A549 (cell line): Measurements from ENCODE around the gene NLN. TPM values are rescaled to one million over a fixed set of nuclear protein-coding genes. Genes with fewer than 3 reads are reported as not detected.

Experiments used
- ATAC-seq, 2 experiments: fragments of 200-7000 bp in 1 of 2; fragments of >200 bp in 1 of 2; cut with Nextera tagmentation in 1 of 2; cut with Tn5 transposase in 1 of 2; 3 replicates each; pipeline versions ENCODE4 v1.8.0 to v1.9.1; 2018 to 2020; ENCODE audit warnings: mild to moderate bottlenecking in 1 of 2, moderate library complexity in 1 of 2
- CTCF ChIA-PET: fragments of 300-600 bp; sonication (Branson Sonifier 250); formaldehyde crosslinking; extraction: SDS; loops from one replicate; lab custom pipeline; 2021; ENCODE audit warnings: antibody characterized with exemption, inconsistent platforms; lab: Yijun Ruan, JAX
- POLR2A ChIA-PET: fragments of 350-600 bp; formaldehyde crosslinking; extraction: SDS; loops from one replicate; lab custom pipeline; 2021; ENCODE audit warnings: antibody characterized with exemption, inconsistent platforms; lab: Yijun Ruan, JAX
- DNase-seq, 2 experiments: peaks; one replicate each; pipeline versions ENCODE4 v3.0.0 to v3.0.0-alpha.2; 2011 to 2016; ENCODE audit warnings: low read depth in 1 of 2, low spot score in 1 of 2
- FAIRE-seq: peaks from 2 replicates; lab custom pipeline; 2011; peaks lifted over from hg19 to GRCh38; lab: Jason Lieb, UNC
- H3K27ac ChIP-seq, 2 experiments: fragments of >200 bp; sonication (Bioruptor Twin); formaldehyde crosslinking; 3 replicates each; pipeline ENCODE4 v1.5.1; 2016 to 2017
- H3K4me1 ChIP-seq: fragments of >200 bp; sonication (Bioruptor Twin); formaldehyde crosslinking; 3 replicates; pipeline ENCODE4 v1.6.1; 2016
- H3K4me2 ChIP-seq: fragments of >200 bp; sonication (Bioruptor Twin); formaldehyde crosslinking; 3 replicates; pipeline ENCODE4 v1.6.1; 2016
- H3K4me3 ChIP-seq: fragments of >200 bp; sonication (Bioruptor Twin); formaldehyde crosslinking; 3 replicates; pipeline ENCODE4 v1.5.1; 2016
- H3K9me3 ChIP-seq: fragments of >200 bp; sonication (Bioruptor Twin); formaldehyde crosslinking; 3 replicates; pipeline ENCODE4 v1.6.1; 2016
- EHF ChIP-seq: fragments of 250-450 bp; sonication (Bioruptor Pico); IDR thresholded peaks from 2 replicates; pipeline ENCODE4 v1.5.0; 2020; ENCODE audit warnings: mild to moderate bottlenecking
- EHMT2 ChIP-seq: fragments of 200-600 bp; sonication (generic); IDR thresholded peaks from 2 replicates; pipeline ENCODE4 v1.6.1; 2016; ENCODE audit warnings: antibody characterized with exemption, low read depth, mild to moderate bottlenecking, moderate library complexity
- EP300 ChIP-seq, 2 experiments: fragments of >200 bp; sonication (Bioruptor Twin); formaldehyde crosslinking; IDR thresholded peaks; 2 replicates in 1 of 2; 3 replicates in 1 of 2; pipeline ENCODE4 v1.6.1; 2016 to 2017
- FOSB ChIP-seq: fragments of 250-450 bp; sonication (Bioruptor Pico); IDR thresholded peaks from 2 replicates; pipeline ENCODE4 v1.5.0; 2020; ENCODE audit warnings: mild to moderate bottlenecking, moderate library complexity
- FOXS1 ChIP-seq: fragments of 250-450 bp; sonication (Bioruptor Pico); IDR thresholded peaks from 2 replicates; pipeline ENCODE4 v1.5.0; 2020; ENCODE audit warnings: mild to moderate bottlenecking, moderate library complexity
- HDAC2 ChIP-seq: fragments of 200-600 bp; sonication (generic); IDR thresholded peaks from 2 replicates; pipeline ENCODE4 v1.6.1; 2016
- HEYL ChIP-seq: fragments of 250-450 bp; sonication (Bioruptor Pico); IDR thresholded peaks from 2 replicates; pipeline ENCODE4 v1.8.0; 2021; ENCODE audit warnings: mild to moderate bottlenecking, moderate library complexity
- HOXB13 ChIP-seq: fragments of 250-450 bp; sonication (Bioruptor Pico); IDR thresholded peaks from 2 replicates; pipeline ENCODE4 v1.5.0; 2020; ENCODE audit warnings: low read depth, mild to moderate bottlenecking, moderate library complexity
- JUNB ChIP-seq: fragments of >200 bp; sonication (Bioruptor Twin); formaldehyde crosslinking; IDR thresholded peaks from 2 replicates; pipeline ENCODE4 v1.6.1; 2016
- KDM5A ChIP-seq: fragments of 200-600 bp; sonication (generic); IDR thresholded peaks from 2 replicates; pipeline ENCODE4 v1.6.1; 2016; ENCODE audit warnings: antibody characterized with exemption, mild to moderate bottlenecking
- MYC ChIP-seq: IDR thresholded peaks from 2 replicates; pipeline ENCODE4 v1.6.1; 2012; ENCODE audit warnings: mild to moderate bottlenecking, inconsistent platforms, low read length, improper control_type of control experiment, borderline replicate concordance
- NPAS2 ChIP-seq: fragments of 250-450 bp; sonication (Bioruptor Pico); IDR thresholded peaks from 2 replicates; pipeline ENCODE4 v1.8.0; 2022; ENCODE audit warnings: mild to moderate bottlenecking, moderate library complexity, borderline replicate concordance
- PHF8 ChIP-seq: fragments of 200-600 bp; sonication (generic); IDR thresholded peaks from 2 replicates; pipeline ENCODE4 v1.6.1; 2016; ENCODE audit warnings: low read depth, mild to moderate bottlenecking, antibody characterized with exemption, moderate library complexity, borderline replicate concordance
- POLR2AphosphoS2 ChIP-seq: conservative IDR thresholded peaks from 2 replicates; pipeline ENCODE4 v1.6.1; 2012; ENCODE audit warnings: low read length, improper control_type of control experiment, inconsistent platforms
- RARB ChIP-seq: fragments of 250-450 bp; sonication (Bioruptor Pico); IDR thresholded peaks from 2 replicates; pipeline ENCODE4 v1.8.0; 2021; ENCODE audit warnings: mild to moderate bottlenecking, moderate library complexity
- REST ChIP-seq: fragments of 200-600 bp; sonication (generic); IDR thresholded peaks from 2 replicates; pipeline ENCODE4 v1.6.1; 2016; ENCODE audit warnings: antibody characterized with exemption, mild to moderate bottlenecking, moderate library complexity
- RNF2 ChIP-seq: fragments of 200-600 bp; sonication (generic); IDR thresholded peaks from 2 replicates; pipeline ENCODE4 v1.6.1; 2016; ENCODE audit warnings: low read depth, mild to moderate bottlenecking, antibody characterized with exemption, moderate library complexity, borderline replicate concordance
- SMC3 ChIP-seq: fragments of >200 bp; sonication (Bioruptor Twin); formaldehyde crosslinking; IDR thresholded peaks from 3 replicates; pipeline ENCODE4 v1.6.1; 2018; ENCODE audit warnings: inconsistent platforms
- SREBF2 ChIP-seq: fragments of 450-650 bp; IDR thresholded peaks from 2 replicates; pipeline ENCODE4 v1.6.1; 2014; ENCODE audit warnings: mild to moderate bottlenecking, moderate library complexity
- ZFP36 ChIP-seq: fragments of 450-650 bp; IDR thresholded peaks from 2 replicates; pipeline ENCODE4 v1.6.1; 2014; ENCODE audit warnings: borderline replicate concordance; ENCODE audit not compliant: partially characterized antibody
- WGBS: methylation state at CpG from one replicate; pipeline ENCODE4 v1.1.6; 2017; ENCODE audit errors: missing lambda C conversion rate; 5-methylcytosine and 5-hydroxymethylcytosine counted together
- polyA plus RNA-seq, 4 experiments: library from polyadenylated mRNA; depleted of rRNA in 3 of 4; stranded (reverse); fragments of >200 nt; fragmentation: RNase III in 1 of 4; extraction: RNeasy Plus Mini Kit Qiagen cat#74134 plus additional on column Dnase treatment in 1 of 4; gene quantifications; 2 replicates in 3 of 4; 3 replicates in 1 of 4; pipeline ENCODE4 v1.2.3, GENCODE V29; 2011 to 2017
- TF ChIP-seq, protein P1 (sequence below): fragments of >200 bp; sonication (Bioruptor Twin); formaldehyde crosslinking; IDR thresholded peaks from 2 replicates; pipeline ENCODE4 v1.6.1; 2016
- TF ChIP-seq, protein P2 (sequence below): fragments of 450-650 bp; IDR thresholded peaks from 2 replicates; pipeline ENCODE4 v1.6.1; 2014; ENCODE audit warnings: antibody characterized with exemption
- TF ChIP-seq, protein P3 (sequence below): IDR thresholded peaks from 2 replicates; pipeline ENCODE4 v1.6.1; 2012; ENCODE audit warnings: low read depth, borderline replicate concordance

Gene NLN
- polyA plus RNA-seq, 2 of the 4 experiments (the other 2 are of a cell fraction): 69.3 to 88.9 TPM

DNA sequence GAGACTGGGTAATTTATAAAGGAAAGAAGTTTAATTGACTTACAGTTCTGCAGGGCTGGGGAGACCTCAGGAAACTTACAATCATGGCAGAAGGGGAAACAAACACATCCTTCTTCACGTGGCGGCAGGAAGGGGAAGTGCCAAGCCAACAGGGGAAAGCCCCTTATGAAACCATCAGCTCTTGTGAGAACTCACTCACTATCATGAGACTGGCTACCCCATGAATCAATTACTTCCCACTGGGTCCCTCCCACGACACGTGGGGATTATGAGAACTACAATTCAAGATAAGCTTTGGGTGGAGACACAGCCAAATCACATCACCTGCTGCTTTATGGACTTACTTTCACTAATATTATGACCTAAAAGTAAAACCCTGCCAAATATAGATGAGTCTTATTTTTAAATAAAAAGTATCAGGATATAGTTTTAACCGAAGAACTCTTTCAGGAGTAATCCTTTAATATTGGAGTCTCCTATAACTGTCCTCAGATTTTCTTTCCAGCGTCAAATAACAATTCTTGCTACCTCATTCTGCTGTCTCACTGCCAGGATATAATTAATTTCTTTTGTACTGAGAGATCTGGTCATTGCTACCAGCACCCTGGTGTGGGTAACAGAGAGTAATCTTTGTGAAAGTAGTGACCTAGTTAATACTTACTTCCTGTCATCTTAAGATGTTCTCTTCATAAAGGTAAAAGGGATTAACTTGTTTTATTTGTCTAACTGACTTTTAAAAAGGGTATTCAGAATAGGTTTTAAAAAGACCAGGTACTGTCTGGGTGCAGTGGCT is 68.6 kb downstream of the NLN start:
- TF ChIP-seq PHF8 (no peak), EP300 (IDR thresholded peaks at IDR 0.05) (no peak), POLR2AphosphoS2 (no peak), SREBF2 (no peak), HEYL (CRISPR knock-in tag) (no peak), REST (no peak), FOSB (CRISPR knock-in tag) (no peak), FOXS1 (CRISPR knock-in tag) (no peak)
- TF ChIP-seq, protein P1, sequence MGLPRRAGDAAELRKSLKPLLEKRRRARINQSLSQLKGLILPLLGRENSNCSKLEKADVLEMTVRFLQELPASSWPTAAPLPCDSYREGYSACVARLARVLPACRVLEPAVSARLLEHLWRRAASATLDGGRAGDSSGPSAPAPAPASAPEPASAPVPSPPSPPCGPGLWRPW: no peak
- no peak overlapping the region for H3K27ac ChIP-seq
- WGBS: 88% methylated on average over 6 of the region's 6 CpGs
- DNase-seq: no peak
- H3K4me3 ChIP-seq: no peak overlapping the region
- no peaks in the 10 kb centered on the region for H3K9me3 ChIP-seq
- ChIA-PET CTCF (interaction anchor here (1.0 kb wide), 1 partner anchor 30 kb away, joined by 3 read pairs; no protein-coding TSS in a partner anchor), POLR2A (no interaction called here)
- H3K4me1 ChIP-seq: no peaks in the 10 kb centered on the region
- FAIRE-seq: no peak
- no peak for ATAC-seq
- H3K4me2 ChIP-seq: no peak overlapping the region

- POLR2A ChIA-PET: no interaction called here
- WGBS: 92% methylated on average over 17 of the region's 17 CpGs
- CTCF ChIA-PET: interaction anchor here (0.6 to 1.5 kb wide), 3 partner anchors 9 to 1024 kb away, joined by 3 to 5 read pairs (median 3); no protein-coding TSS in a partner anchor
These were observed 70.0 kb downstream of the NLN start for GRCh38 chr5:65791712-65792673.

DNA sequence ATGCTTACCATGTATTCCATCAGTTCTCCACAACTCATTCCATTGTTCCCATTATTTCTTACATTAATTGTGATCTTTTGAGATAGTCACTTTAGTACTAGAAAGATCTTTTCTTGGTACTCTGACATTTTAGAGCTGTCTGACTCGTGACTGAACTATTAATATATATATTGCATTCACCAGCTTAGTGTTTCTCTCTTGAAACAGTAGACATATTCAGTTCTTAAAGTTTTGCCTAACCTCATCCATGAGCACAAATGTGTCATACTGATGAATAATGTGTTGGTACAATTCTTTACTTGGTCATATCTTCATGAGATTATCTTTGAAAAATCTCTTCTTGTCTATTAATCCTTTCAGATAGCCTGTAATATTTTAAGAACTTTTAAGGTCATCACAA is 74.3 kb downstream of the NLN start:
- no peaks in the 10 kb centered on the region for H3K4me1 ChIP-seq
- no peak overlapping the region for H3K4me3 ChIP-seq
- 90% methylated on average over 1 of the region's 1 CpG for WGBS
- no peak overlapping the region for H3K4me2 ChIP-seq
- ChIA-PET CTCF (no interaction called here), POLR2A (no interaction called here)
- TF ChIP-seq, protein P2, sequence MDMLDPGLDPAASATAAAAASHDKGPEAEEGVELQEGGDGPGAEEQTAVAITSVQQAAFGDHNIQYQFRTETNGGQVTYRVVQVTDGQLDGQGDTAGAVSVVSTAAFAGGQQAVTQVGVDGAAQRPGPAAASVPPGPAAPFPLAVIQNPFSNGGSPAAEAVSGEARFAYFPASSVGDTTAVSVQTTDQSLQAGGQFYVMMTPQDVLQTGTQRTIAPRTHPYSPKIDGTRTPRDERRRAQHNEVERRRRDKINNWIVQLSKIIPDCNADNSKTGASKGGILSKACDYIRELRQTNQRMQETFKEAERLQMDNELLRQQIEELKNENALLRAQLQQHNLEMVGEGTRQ: no peak
- no peak for TF ChIP-seq EHMT2
- TF ChIP-seq RNF2: no peak
- no peak for TF ChIP-seq JUNB
- no peaks in the 10 kb centered on the region for H3K9me3 ChIP-seq
- ATAC-seq: no peak
- no peak for DNase-seq
- no peak overlapping the region for H3K27ac ChIP-seq
- no peak for FAIRE-seq

More at GRCh38 chr5:65791712-65792673, 70.0 kb downstream of the NLN start:
- no peak for TF ChIP-seq KDM5A
- TF ChIP-seq NPAS2 (CRISPR knock-in tag): no peak
- no peak for TF ChIP-seq ZFP36
- no peak for TF ChIP-seq HDAC2
- TF ChIP-seq, protein P3, sequence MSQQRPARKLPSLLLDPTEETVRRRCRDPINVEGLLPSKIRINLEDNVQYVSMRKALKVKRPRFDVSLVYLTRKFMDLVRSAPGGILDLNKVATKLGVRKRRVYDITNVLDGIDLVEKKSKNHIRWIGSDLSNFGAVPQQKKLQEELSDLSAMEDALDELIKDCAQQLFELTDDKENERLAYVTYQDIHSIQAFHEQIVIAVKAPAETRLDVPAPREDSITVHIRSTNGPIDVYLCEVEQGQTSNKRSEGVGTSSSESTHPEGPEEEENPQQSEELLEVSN: no peak
- no peak for TF ChIP-seq SMC3
- no peak for TF ChIP-seq SREBF2
- no peak for TF ChIP-seq RARB (CRISPR knock-in tag)
- no peak for TF ChIP-seq MYC
- no peak for TF ChIP-seq POLR2AphosphoS2
- no peak for TF ChIP-seq HOXB13 (CRISPR knock-in tag)
- TF ChIP-seq PHF8: no peak
- no peak for TF ChIP-seq EHF (CRISPR knock-in tag)
- H3K4me1 ChIP-seq: no peaks in the 10 kb centered on the region
- H3K27ac ChIP-seq: no peak overlapping the region
- no peak for DNase-seq
- H3K4me2 ChIP-seq: no peak overlapping the region
- H3K4me3 ChIP-seq: no peak overlapping the region
- FAIRE-seq: no peak
- H3K9me3 ChIP-seq: no peaks in the 10 kb centered on the region
- no peak for ATAC-seq
